Cardiac muscle cell (in vitro differentiated cells and primary cell): Measurements from ENCODE around the gene SSBP3. TPM values are rescaled to one million over a fixed set of nuclear protein-coding genes. Genes with fewer than 3 reads are reported as not detected.

ENCODE experiments used
- DNase-seq, 2 donors: peaks; one replicate each; pipeline versions ENCODE4 v3.0.0 to v3.0.0-alpha.2; 2010 to 2017; ENCODE audit warnings: low read depth in 1 of 2, low spot score in 1 of 2
- H3K27ac ChIP-seq: fragments of 200-600 bp; sonication (generic); 2 replicates; pipeline ENCODE4 v1.5.1; 2016
- H3K27me3 ChIP-seq: fragments of 200-600 bp; sonication (generic); 2 replicates; pipeline ENCODE4 v1.6.0; 2016; ENCODE audit warnings: control low read depth
- H3K36me3 ChIP-seq: fragments of 200-600 bp; sonication (generic); 2 replicates; pipeline ENCODE4 v1.5.1; 2016; ENCODE audit warnings: control low read depth
- H3K4me1 ChIP-seq: fragments of 200-600 bp; sonication (generic); 2 replicates; pipeline ENCODE4 v1.8.1; 2017; ENCODE audit warnings: low read depth, mild to moderate bottlenecking, mixed run types
- H3K4me3 ChIP-seq: fragments of 200-600 bp; sonication (generic); 2 replicates; pipeline ENCODE4 v1.5.1; 2016; ENCODE audit warnings: mild to moderate bottlenecking
- H3K9me3 ChIP-seq: fragments of 200-600 bp; sonication (generic); 2 replicates; pipeline ENCODE4 v1.5.1; 2017; ENCODE audit warnings: low read depth, mild to moderate bottlenecking, control low read depth
- CTCF ChIP-seq: IDR thresholded peaks from 2 replicates; pipeline ENCODE4 v1.5.1; 2012; ENCODE audit warnings: low read depth, mild to moderate bottlenecking, low read length
- polyA plus RNA-seq: library from polyadenylated mRNA; unstranded; fragments of >200 nt; fragmentation: Nextera tagmentation; extraction: Ambion mirVana; gene quantifications from 2 replicates; pipeline ENCODE4 v1.2.1, GENCODE V29; 2016
- total RNA-seq: library from RNA; depleted of rRNA; stranded (reverse); fragments of >200 nt; gene quantifications from 2 replicates; pipeline ENCODE4 v1.2.3, GENCODE V29; 2016

The SSBP3 gene
- total and polyA plus RNA-seq, 2 experiments from 2014 or later = 40.2 to 81.0 TPM

- Histone ChIP-seq H3K4me3 (no peak overlapping the region), H3K4me1 (peaks cover 47% of the 10 kb centered on the region), H3K27me3 (no peaks in the 10 kb centered on the region), H3K36me3 (no peaks in the 10 kb centered on the region), H3K9me3 (no peaks in the 10 kb centered on the region), H3K27ac (peak overlapping the region; percentile 79)
- TF ChIP-seq CTCF = no peak
- peak in 1 of 2 donors; percentile 97 for DNase-seq
Measured at GRCh38 chr1:54335755-54336108, 70.5 kb downstream of the SSBP3 start.

GRCh38 chr1:54335011-54335754 lies 71.0 kb downstream of the SSBP3 start:
- Histone ChIP-seq H3K27me3 (no peaks in the 10 kb centered on the region), H3K36me3 (no peaks in the 10 kb centered on the region), H3K4me1 (peaks cover 46% of the 10 kb centered on the region), H3K4me3 (no peak overlapping the region), H3K9me3 (no peaks in the 10 kb centered on the region), H3K27ac (peak overlapping the region; percentile 79)
- peak in 1 of 2 donors; percentile 84 for DNase-seq
- TF ChIP-seq CTCF = no peak

- peaks cover 64% of the 10 kb centered on the region for H3K4me1 ChIP-seq
- TF ChIP-seq CTCF = no peak
- peak overlapping the region; percentile 74 for H3K27ac ChIP-seq
- no peak overlapping the region for H3K4me3 ChIP-seq
- H3K27me3 ChIP-seq = no peaks in the 10 kb centered on the region
- no peaks in the 10 kb centered on the region for H3K36me3 ChIP-seq
- H3K9me3 ChIP-seq = no peaks in the 10 kb centered on the region
- DNase-seq = no peak
Measured at GRCh38 chr1:54332781-54333585, 73.2 kb downstream of the SSBP3 start.

GRCh38 chr1:54331843-54332463 lies 74.2 kb downstream of the SSBP3 start:
- H3K36me3 ChIP-seq = no peaks in the 10 kb centered on the region
- no peaks in the 10 kb centered on the region for H3K27me3 ChIP-seq
- DNase-seq = no peak
- peaks cover 72% of the 10 kb centered on the region for H3K4me1 ChIP-seq
- no peak overlapping the region for H3K4me3 ChIP-seq
- no peak for TF ChIP-seq CTCF
- H3K27ac ChIP-seq = peak overlapping the region; percentile 74
- H3K9me3 ChIP-seq = no peaks in the 10 kb centered on the region

- H3K27ac ChIP-seq = peak overlapping the region; percentile 74
Measured at GRCh38 chr1:54331091-54331772, 75.0 kb downstream of the SSBP3 start.

More at GRCh38 chr1:54331091-54331772, 75.0 kb downstream of the SSBP3 start:
- no peak for DNase-seq
- no peaks in the 10 kb centered on the region for H3K9me3 ChIP-seq
- no peaks in the 10 kb centered on the region for H3K27me3 ChIP-seq
- no peak overlapping the region for H3K4me3 ChIP-seq
- TF ChIP-seq CTCF = no peak
- peaks cover 75% of the 10 kb centered on the region for H3K4me1 ChIP-seq
- H3K36me3 ChIP-seq = no peaks in the 10 kb centered on the region
